GM12878 (cell line): Measurements from ENCODE around the gene PRPF18. TPM values are rescaled to one million over a fixed set of nuclear protein-coding genes. Genes with fewer than 3 reads are reported as not detected.
A peak's percentile ranks its signal among the peaks of the same experiment; 100 is the strongest.

ENCODE experiments used
- ATAC-seq: fragments of 200-7000 bp; cut with Tn5 transposase; 3 replicates; pipeline ENCODE4 v1.9.1; 2020; ENCODE audit warnings: mild to moderate bottlenecking, moderate library complexity
- BruUV-seq: library from RNA; stranded (reverse); fragments of 400-500 nt; replicated peaks from 2 replicates; lab custom pipeline; 2021; lab: Mats Ljungman, UMichigan
- CTCF ChIA-PET: fragments of 300-600 bp; sonication (Branson Sonifier 250); formaldehyde crosslinking; extraction: SDS; loops from one replicate; lab custom pipeline; 2021; ENCODE audit warnings: inconsistent platforms; lab: Yijun Ruan, JAX
- POLR2A ChIA-PET: fragments of 350-600 bp; formaldehyde crosslinking; extraction: SDS; loops from one replicate; lab custom pipeline; 2021; ENCODE audit warnings: inconsistent platforms; lab: Charles Lee
- RAD21 ChIA-PET: fragments of 300-600 bp; sonication (Branson Sonifier 250); formaldehyde crosslinking; loops from one replicate; lab custom pipeline; 2023; ENCODE audit warnings: antibody characterized with exemption; ENCODE audit not compliant: unreplicated experiment; lab: Charles Lee
- SMC1A ChIA-PET: fragments of 300-600 bp; sonication (Branson Sonifier 250); formaldehyde crosslinking; loops from one replicate; lab custom pipeline; 2023; ENCODE audit not compliant: unreplicated experiment, uncharacterized antibody; lab: Charles Lee
- DNase-seq: peaks from one replicate; pipeline ENCODE4 v3.0.0-alpha.2; 2011; ENCODE audit warnings: low read depth, low spot score
- FAIRE-seq: peaks from 3 replicates; lab custom pipeline; 2011; peaks lifted over from hg19 to GRCh38; lab: Jason Lieb, UNC
- H2AFZ ChIP-seq: 2 replicates; pipeline ENCODE4 v1.6.0; 2011; ENCODE audit warnings: low read depth, low read length, control low read depth; ENCODE audit not compliant: control insufficient read depth
- H3K27ac ChIP-seq: 2 replicates; pipeline ENCODE4 v1.5.1; 2011; ENCODE audit warnings: control low read depth; ENCODE audit not compliant: control insufficient read depth, insufficient read depth
- H3K27me3 ChIP-seq, 2 experiments: replicated peaks in 1 of 2; 2 replicates each; pipeline versions ENCODE4 v1.6.0 to v1.6.1; 2011; ENCODE audit warnings: low read length in 1 of 2; ENCODE audit not compliant: control insufficient read depth in 2 of 2, insufficient read depth in 2 of 2
- H3K36me3 ChIP-seq, 2 experiments: 2 replicates each; pipeline ENCODE4 v1.5.1; 2011; ENCODE audit warnings: low read length in 1 of 2; ENCODE audit not compliant: control insufficient read depth in 2 of 2, insufficient read depth in 2 of 2
- H3K4me1 ChIP-seq: 2 replicates; pipeline ENCODE4 v1.6.1; 2011; ENCODE audit warnings: mild to moderate bottlenecking, low read length, moderate library complexity, mixed read lengths; ENCODE audit not compliant: control insufficient read depth, insufficient read depth
- H3K4me2 ChIP-seq: 2 replicates; pipeline ENCODE4 v1.6.0; 2011; ENCODE audit warnings: control low read depth; ENCODE audit not compliant: control insufficient read depth, insufficient read depth
- H3K4me3 ChIP-seq: fragments of 200-600 bp; sonication (generic); 2 replicates; pipeline ENCODE4 v1.5.1; 2016
- H3K79me2 ChIP-seq: 2 replicates; pipeline ENCODE4 v1.6.0; 2011; ENCODE audit warnings: low read length; ENCODE audit not compliant: control insufficient read depth, insufficient read depth
- H3K9ac ChIP-seq: 2 replicates; pipeline ENCODE4 v1.8.0; 2011; ENCODE audit warnings: low read length, control low read depth, mixed read lengths; ENCODE audit not compliant: control insufficient read depth, insufficient read depth
- H3K9me3 ChIP-seq: replicated peaks from 3 replicates; pipeline ENCODE4 v1.5.1; 2011; ENCODE audit warnings: mild to moderate bottlenecking, low read length; ENCODE audit not compliant: control insufficient read depth, insufficient read depth
- H4K20me1 ChIP-seq: 2 replicates; pipeline ENCODE4 v1.6.0; 2011; ENCODE audit not compliant: control insufficient read depth, insufficient read depth
- CTCF ChIP-seq, 3 experiments: IDR thresholded peaks in 2 of 3; conservative IDR thresholded peaks in 1 of 3; 2 replicates each; pipeline ENCODE4 v1.5.1; 2011; ENCODE audit warnings: low read depth in 3 of 3, low read length in 3 of 3, mild to moderate bottlenecking in 3 of 3, control low read depth in 2 of 3, moderate library complexity in 2 of 3, inconsistent platforms in 1 of 3, mixed read lengths in 1 of 3; ENCODE audit not compliant: control insufficient read depth in 2 of 3, insufficient read depth in 1 of 3; ENCODE audit errors: extremely low read depth in 1 of 3
- FOXK2 ChIP-seq: fragments of 450-650 bp; IDR thresholded peaks from 2 replicates; pipeline ENCODE4 v1.6.1; 2017; ENCODE audit warnings: mild to moderate bottlenecking, moderate library complexity
- HDAC2 ChIP-seq: fragments of 200-600 bp; sonication (generic); IDR thresholded peaks from 2 replicates; pipeline ENCODE4 v1.6.1; 2017
- HDAC6 ChIP-seq: fragments of 200-600 bp; sonication (generic); IDR thresholded peaks from one replicate; pipeline ENCODE4 v1.8.0; 2017; ENCODE audit warnings: antibody characterized with exemption; ENCODE audit not compliant: unreplicated experiment
- IKZF2 ChIP-seq, 2 experiments: fragments of 450-650 bp; IDR thresholded peaks; 2 replicates each; pipeline ENCODE4 v1.6.1; 2017; ENCODE audit warnings: mild to moderate bottlenecking in 2 of 2, moderate library complexity in 2 of 2
- JUNB ChIP-seq: IDR thresholded peaks from 2 replicates; pipeline ENCODE4 v1.6.1; 2016; ENCODE audit warnings: antibody characterized with exemption, mild to moderate bottlenecking
- KLF5 ChIP-seq: fragments of 450-650 bp; IDR thresholded peaks from 2 replicates; pipeline ENCODE4 v1.6.1; 2014; ENCODE audit warnings: mild to moderate bottlenecking; ENCODE audit not compliant: partially characterized antibody
- NR2C1 ChIP-seq: fragments of 450-650 bp; IDR thresholded peaks from 2 replicates; pipeline ENCODE4 v1.6.1; 2017; ENCODE audit warnings: antibody characterized with exemption, mild to moderate bottlenecking, moderate library complexity
- PML ChIP-seq: IDR thresholded peaks from 2 replicates; pipeline ENCODE4 v1.6.1; 2012; ENCODE audit warnings: low read length, inconsistent platforms
- RELB ChIP-seq: fragments of 450-650 bp; IDR thresholded peaks from 2 replicates; pipeline ENCODE4 v1.6.1; 2017; ENCODE audit warnings: low read depth, mild to moderate bottlenecking, moderate library complexity
- SP1 ChIP-seq: IDR thresholded peaks from one replicate; pipeline ENCODE4 v1.6.1; 2011; ENCODE audit warnings: low read depth, low read length
- SREBF2 ChIP-seq: IDR thresholded peaks from 2 replicates; pipeline ENCODE4 v1.6.1; 2012; ENCODE audit warnings: mild to moderate bottlenecking, low read length
- TCF7 ChIP-seq: IDR thresholded peaks from 2 replicates; pipeline ENCODE4 v1.6.1; 2014; ENCODE audit warnings: antibody characterized with exemption, borderline replicate concordance
- ZBTB40 ChIP-seq: fragments of 450-650 bp; IDR thresholded peaks from 2 replicates; pipeline ENCODE4 v1.6.1; 2016; ENCODE audit warnings: mild to moderate bottlenecking, moderate library complexity, borderline replicate concordance
- WGBS: methylation state at CpG from one replicate; pipeline ENCODE4 v1.1.6; 2016; ENCODE audit warnings: low lambda C conversion rate; ENCODE audit not compliant: insufficient replicate concordance, insufficient coverage; ENCODE audit errors: missing lambda C conversion rate; 5-methylcytosine and 5-hydroxymethylcytosine counted together
- in situ Hi-C: fragments of 300-500 bp; cut with MboI; formaldehyde crosslinking; loops from 9 replicates; pipeline ENCODE4 v1.14.3; 2018; ENCODE audit warnings: mixed read lengths
- intact Hi-C: fragments of 100-400 bp; cut with micrococcal nuclease; formaldehyde crosslinking; loops from one replicate; pipeline ENCODE4 v1.14.2; 2022; ENCODE audit not compliant: unreplicated experiment
- polyA plus RNA-seq, 11 experiments: library from polyadenylated mRNA; depleted of rRNA in 4 of 11; unstranded in 6 of 11; stranded (reverse) in 5 of 11; fragments of >200 nt; fragmentation: Nextera tagmentation in 4 of 11; fragmentation: Illumina TruSeq in 1 of 11; extraction: Ambion mirVana in 4 of 11; extraction: Trizol in 1 of 11; gene quantifications; 1 replicate in 1 of 11; 2 replicates in 10 of 11; pipeline versions ENCODE4 v1.2.1 to v1.2.3, GENCODE V29; 2011 to 2016; ENCODE audit warnings: inconsistent platforms in 2 of 11, missing spikeins in 2 of 11, low read depth in 1 of 11
- total RNA-seq, 4 experiments: library from RNA; depleted of rRNA in 3 of 4; stranded (reverse); fragments of >200 nt in 3 of 4; fragmentation: Illumina TruSeq in 1 of 4; extraction: Trizol in 1 of 4; gene quantifications; 2 replicates each; pipeline versions ENCODE4 v1.2.1 to v1.2.3, GENCODE V29; 2013 to 2021

PRPF18 gene
- total and polyA plus RNA-seq, 10 of the 15 experiments (the other 5 are each of a cell fraction or from before 2014, with no cell fraction given): 15.6 to 35.8 (median 28.8) TPM

GRCh38 chr10:13615650-13616300 lies 29.0 kb downstream of the PRPF18 start:
- Histone ChIP-seq H3K4me2 (no peak overlapping the region), H3K79me2 (no peaks in the 10 kb centered on the region), H3K9ac (no peak overlapping the region), H3K4me1 (no peaks in the 10 kb centered on the region), H3K4me3 (no peak overlapping the region), H3K9me3 (no peaks in the 10 kb centered on the region), H3K27ac (no peak overlapping the region), H2AFZ (no peak overlapping the region), H4K20me1 (no peaks in the 10 kb centered on the region), H3K36me3 (peaks cover 2 to 18% of the 10 kb centered on the region in 2 experiments), H3K27me3 (no peaks in the 10 kb centered on the region)
- BruUV-seq: no TSS peak
- POLR2A ChIA-PET: interaction anchor here (0.8 kb wide), 1 partner anchor 76 kb away, joined by 3 read pairs; no protein-coding TSS in a partner anchor
- SMC1A ChIA-PET: interaction anchor here (0.7 kb wide), 1 partner anchor 8 kb away, joined by 3 read pairs; no protein-coding TSS in a partner anchor
- DNase-seq (no peak), ATAC-seq (no peak), FAIRE-seq (peak; percentile 27)
- RAD21 ChIA-PET: no interaction called here
- in situ Hi-C loops (no loop called here), intact Hi-C loops (no loop called here)
- WGBS: 79% methylated on average over 7 of the region's 7 CpGs
- CTCF ChIA-PET: interaction anchor here (0.7 to 3.7 kb wide), 5 partner anchors 12 to 515 kb away, joined by 3 to 19 read pairs (median 3); no protein-coding TSS in a partner anchor
- TF ChIP-seq JUNB (no peak), RELB (no peak), IKZF2 (IDR thresholded peaks at IDR 0.05) (no peak), CTCF (IDR thresholded peaks at IDR 0.05 in 2 of 3, conservative IDR thresholded peaks at IDR 0.05 in 1 of 3; ENCODE audit: control insufficient read depth in 2 of 3, extremely low read depth in 1 of 3, insufficient read depth in 1 of 3, low read depth in 3 of 3, low read length in 3 of 3) (no peak), NR2C1 (no peak), ZBTB40 (no peak), HDAC2 (no peak), SREBF2 (no peak), PML (no peak), FOXK2 (no peak), SP1 (no peak), TCF7 (no peak), KLF5 (no peak), HDAC6 (no peak)
